ENCODE data around the gene ANXA6.

The ANXA6 gene

DNA sequence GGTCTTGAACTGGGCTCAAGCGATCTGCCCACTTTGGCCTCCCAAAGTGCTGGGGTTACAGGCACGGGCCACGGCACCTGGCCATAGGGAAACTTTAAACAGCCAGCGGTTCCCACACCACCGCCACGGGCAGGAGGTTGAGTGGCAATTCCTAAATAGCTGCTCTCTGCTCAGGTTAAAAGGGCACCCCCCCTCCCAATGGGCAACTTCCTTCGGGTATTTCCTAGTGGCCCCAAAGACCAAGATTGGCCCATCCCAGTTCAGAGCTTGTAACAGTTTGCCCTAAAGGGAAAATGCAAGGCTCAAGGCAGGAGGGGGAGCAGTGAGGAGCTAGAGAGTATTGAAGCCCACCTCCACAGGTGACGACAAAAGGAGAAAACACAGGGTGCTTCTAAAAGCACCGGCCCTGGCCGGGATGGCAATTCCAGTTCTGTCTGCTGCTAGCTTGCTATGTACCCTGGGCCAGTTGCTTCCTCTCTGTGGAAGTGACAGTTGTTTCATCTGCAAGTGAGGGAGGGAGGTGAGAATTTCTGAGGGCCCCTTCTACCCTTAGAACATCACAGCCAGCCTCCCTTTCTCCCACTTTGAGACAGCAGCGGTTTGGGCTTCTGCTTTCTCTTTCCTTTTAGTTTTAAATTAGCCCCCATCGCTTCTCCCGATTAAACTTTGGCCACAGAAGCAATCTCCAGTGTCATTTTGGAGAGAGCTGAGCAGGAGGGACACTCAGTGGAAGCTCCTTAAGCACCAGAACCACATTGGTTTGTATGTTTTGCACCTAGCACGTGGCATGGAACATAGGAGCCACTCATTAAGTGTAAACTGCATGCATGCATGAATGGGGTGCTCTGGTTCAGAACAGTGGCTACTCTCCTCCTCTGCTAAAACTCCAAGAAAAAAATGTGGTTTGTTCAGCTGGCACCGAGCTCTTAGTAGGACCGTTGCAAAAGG lies 59.5 kb downstream of the ANXA6 start:
- DNase-seq: no peak

DNA sequence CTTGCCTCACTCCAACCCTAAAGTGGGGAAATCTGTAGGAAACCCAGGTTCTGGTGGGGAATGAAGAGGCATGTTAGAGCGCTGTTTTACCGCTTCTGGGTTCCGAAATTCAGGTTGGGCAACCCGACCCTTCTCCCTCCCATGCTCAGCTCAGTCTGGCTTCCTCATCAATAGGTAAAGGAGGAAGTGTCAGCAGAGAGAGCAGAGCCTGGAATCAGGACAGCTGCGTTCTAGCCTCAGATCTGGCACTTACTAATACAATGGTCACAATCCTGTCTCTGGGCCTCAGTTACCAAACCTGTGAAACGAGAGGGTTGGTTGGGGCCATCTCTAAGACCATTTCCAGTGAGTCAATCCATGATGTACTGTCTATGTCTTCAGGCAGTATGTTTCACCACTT lies 60.5 kb downstream of the ANXA6 start:
- no peak for DNase-seq

DNA sequence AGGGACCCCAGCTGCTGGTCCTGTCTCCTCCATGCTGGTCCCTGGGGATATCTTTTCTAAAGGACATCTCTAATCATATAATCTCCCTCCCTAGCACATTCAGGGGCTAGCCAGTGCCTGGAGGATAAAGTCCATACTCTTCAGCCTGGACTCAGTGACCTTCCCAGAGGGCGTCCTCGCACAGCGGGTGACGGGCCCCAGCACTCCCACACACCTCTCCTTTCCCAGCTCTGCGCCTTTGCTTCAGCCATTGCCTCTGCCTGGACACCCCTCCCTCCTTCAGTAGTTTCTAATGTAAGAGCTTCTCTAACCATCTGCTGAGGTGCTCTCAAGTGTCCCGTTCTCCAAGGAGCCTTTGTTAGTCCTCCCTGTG lies 61.6 kb downstream of the ANXA6 start:
- DNase-seq: no peak

DNA sequence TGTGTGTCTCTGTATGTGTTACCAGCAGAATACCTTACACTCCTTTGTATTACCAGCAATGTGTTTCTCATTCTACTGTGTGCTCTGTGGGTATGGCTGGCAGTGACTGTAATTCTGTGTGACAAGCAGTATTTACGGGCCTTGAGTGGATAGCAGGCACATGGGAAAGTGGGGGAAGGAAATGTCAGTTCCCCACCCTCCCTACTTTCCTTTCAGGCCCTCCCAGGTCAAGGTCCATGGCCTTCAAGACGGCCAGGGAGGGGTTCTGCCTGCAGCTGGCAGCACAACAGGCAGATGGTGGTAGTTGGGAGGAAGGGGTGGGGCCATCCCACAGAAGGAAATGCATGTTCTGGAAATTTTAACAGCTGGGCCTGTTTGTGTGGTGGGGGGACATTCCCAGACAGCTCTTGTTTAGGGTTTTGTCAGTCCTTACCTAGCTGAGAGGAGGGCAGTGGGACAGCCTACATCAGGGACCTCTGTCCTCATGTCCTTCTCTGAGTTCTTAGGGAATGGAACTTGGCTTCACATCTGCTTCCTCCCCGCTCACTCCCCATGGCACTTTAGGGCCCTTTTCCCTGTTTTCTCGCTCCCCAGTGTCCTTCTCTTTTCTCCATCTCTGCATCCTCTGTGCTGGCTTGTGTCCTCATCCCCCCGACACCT lies 62.1 kb downstream of the ANXA6 start:
- DNase-seq: no peak

DNA sequence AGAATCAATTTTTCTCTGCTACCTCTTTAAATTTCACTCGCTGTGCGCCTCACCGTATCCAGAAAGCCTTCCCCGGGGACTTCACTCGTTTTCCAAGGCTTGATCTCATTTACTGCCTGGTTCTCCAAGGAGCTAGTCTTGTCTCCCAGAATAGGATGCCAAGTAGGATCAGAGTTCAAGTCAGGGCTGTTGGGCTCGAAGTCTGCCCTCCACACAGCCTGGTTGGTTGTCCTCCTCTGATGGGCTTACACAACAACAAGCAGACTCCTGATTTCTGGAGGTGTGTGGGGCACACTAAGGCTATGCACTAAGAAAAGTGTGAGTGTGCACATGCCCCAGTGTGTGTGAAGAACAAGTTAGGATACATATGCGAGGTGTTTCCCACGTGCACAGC lies 62.7 kb downstream of the ANXA6 start:
- DNase-seq: no peak

DNA sequence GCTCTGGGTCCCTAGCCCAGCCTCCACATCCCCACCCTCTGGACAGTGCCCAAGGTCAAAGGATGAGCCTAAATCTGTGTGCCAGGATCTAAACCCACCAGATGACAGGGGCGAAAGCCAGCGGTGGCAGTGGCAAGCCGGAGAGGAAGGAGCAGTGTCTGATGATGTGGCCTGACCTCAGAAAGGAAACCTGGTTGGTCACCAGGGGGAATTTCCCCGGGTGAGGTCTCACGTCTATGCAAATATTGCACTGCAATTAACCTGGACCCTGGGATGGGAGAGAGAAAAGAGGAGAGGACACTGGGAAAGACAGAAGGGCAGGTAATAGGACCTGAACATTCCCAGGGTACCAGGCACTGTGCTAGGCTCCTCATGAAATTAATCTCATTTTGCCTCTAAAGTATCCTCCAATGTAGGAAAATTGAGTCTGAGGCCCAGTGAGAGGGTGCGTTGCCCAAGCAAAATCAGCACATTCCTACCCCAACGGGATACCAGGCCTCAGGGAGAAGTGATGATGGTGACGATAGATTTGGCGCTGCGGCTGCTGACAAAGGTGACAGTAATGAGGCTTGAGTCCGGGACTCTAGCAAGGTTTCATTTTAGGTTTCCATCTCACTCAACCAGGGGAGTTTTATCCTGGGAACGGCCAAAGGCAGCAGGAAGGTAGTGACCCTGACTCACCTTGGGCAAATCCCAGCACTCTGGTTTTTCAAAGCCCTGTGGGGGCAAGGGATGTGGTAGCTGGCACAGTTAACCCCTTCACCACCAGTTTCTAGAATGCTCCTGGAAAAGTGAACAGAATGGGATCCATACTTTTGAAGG lies 63.3 kb downstream of the ANXA6 start:
- no peak for DNase-seq

DNA sequence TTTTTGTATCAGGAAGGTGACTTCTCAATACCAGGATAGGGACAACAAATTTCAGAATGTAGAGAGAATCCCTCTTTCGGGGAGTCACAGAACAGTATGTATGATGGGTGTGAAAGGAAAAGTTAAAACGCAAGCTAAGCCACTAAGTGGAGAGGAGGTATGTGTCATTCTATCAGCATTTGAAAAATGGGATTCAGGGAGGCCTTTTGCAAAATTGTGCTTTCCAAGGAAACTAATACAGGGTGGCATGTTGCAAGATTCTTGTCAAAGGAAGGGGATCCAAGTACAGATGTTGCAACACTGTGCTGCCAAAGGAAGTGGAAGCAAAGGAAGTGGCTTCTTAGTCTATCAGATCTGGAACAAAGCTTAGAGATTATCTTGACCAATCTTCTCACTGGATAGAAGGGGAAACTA lies 64.1 kb downstream of the ANXA6 start:
- no peak for DNase-seq

DNA sequence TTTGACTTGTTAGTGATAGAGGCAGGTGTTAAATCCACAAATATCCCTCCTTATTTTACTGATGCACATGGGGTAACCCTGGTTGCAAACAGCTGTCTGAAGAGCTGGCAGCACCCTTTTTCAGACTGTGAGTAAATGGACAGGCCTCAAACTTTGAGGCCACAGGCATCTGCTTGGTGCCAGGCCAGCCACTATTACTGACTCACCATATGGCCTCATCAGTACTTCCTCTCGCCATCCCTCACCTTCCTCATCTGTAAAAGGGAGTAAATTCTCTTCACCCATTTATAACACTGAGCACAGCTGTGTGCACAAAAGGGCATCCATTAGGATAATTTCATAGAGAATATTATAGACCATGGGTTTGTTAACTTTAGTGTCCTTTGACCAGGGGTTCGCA lies 64.8 kb downstream of the ANXA6 start:
- no peak for DNase-seq

DNA sequence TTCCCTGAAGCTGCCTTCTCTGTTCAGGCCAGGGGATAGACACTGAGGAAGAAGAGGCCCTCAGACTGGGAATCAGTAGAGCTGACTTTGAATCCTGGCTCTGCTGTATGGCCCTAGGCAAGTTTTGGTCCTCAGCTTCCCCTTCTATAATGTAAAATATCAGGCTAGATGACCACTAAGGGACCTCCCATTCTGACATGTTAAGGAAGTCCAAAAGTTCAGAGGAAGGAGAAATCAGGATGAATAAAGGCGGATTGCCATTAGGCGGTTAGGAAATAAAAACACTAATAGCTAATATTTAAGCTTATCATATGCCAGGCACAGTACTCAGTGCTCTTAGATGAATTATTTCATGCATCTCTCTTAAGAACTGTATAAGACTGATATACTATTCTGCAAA lies 67.9 kb downstream of the ANXA6 start:
- DNase-seq: no peak

DNA sequence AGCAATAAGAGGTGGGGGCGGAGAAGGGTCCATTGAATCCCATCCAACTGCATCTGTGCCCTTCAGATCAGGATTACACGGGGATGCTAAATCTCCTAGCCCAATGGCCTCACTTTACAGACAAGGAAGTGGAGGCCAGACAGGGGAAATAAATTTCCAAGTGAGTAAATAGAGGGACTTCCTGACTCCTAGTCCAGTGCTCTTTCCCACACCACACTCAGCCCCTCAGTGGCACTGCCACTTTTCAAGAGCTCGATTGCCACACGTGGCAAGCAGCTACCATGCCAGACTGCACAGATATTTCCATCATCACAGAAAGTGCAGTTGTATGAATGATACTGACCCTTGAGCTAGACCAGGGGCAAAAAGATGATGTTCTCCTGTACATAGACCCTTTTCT lies 68.6 kb downstream of the ANXA6 start:
- DNase-seq: no peak

DNA sequence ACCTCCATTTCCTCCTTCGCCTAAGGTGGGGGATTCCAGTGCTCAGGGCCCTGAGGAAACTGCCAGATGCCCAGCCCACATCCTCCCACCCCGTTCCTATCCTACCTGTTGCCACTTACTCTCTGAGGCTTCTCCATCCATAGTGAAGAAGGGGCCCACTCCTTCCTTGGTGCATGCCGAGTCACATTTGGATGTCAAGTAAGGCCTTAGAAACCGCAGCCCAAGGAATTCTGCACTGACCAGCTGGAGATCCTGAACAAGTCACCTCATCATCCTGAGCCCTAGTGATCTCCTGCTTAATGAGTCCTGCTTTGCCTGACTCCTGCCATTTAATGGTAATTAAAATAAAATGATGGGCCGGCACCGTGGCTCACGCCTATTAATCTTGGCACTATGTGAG lies 70.1 kb downstream of the ANXA6 start:
- no peak for DNase-seq

DNA sequence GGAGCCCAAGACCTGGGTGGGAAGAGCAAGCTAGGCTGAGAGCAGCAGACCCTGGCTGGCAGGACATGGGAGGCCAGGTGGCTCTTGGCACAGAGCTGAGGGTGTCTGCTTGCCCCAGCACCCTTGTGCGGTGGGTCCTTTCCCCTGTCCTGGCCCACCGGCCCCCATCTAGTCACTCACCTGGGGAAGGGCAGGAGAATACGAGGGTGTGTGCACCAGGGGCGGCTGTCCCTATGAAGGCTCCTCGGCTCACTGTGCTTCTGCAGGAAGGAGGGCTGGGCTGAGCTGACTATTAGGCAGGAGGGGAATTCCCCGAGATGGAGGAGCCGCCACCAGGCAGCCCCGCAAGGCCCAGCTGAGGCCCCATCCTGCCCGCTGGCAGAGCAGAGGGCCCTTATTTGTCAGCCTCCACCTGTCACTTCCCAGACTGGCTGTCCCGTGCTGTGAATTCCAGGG lies 70.6 kb downstream of the ANXA6 start:
- no peak for DNase-seq

DNA sequence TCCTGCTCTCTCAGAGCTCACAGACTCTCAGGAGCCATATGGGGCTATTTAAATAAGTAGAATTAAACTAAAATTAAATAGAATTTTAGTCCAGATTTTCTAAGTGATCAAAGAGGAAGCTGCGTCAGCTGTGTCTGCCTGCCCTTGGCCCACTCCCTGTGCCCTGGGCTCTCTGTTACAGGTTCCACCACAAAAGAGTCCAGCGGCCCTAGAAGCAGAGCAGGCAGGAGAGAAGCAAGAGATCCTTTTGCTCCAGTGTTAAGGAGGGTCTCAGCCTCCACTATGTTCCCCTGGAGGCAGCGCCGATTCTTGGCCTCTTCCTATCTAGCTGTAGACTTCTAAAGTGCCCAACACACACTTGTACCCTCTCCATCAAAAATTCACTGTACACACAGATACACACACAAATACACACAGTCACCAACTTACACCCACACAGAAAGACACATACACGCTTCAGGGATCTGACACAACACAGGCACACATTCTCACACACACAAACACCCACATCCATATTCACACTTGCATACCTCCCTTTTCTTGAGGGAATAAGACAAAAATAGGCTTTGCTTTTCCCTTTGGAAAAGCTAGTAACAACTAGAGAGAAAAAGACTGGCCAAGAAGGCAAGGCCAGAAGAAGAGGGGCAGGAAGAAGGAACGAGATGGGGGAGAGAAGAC lies 71.2 kb downstream of the ANXA6 start:
- DNase-seq: no peak

DNA sequence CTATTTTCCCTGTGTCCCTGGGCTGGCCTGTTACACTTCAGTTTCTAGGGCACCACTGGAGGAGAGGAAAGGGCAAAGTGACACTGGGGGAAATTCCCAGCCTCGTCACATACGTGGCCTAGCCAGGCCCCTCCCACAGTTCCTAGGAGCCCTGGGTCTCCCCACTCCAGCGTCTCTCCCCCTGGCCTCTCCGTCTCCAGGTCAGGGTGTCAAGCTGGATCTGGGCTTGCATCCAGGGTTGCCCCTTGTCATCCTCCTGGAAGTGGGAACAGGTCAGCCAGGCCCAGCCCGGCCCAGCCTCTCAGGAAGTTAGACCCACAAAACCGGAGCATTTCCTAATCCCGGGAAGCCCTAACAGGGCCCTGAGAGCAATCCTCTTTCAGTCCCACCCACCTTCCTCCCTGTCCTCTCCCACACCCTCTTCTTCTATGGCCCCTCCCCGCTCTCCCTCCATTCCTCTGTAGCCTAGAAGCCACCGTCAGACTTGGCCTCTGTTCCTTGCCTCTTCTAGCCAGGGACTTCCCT lies 72.0 kb downstream of the ANXA6 start:
- DNase-seq: no peak

DNA sequence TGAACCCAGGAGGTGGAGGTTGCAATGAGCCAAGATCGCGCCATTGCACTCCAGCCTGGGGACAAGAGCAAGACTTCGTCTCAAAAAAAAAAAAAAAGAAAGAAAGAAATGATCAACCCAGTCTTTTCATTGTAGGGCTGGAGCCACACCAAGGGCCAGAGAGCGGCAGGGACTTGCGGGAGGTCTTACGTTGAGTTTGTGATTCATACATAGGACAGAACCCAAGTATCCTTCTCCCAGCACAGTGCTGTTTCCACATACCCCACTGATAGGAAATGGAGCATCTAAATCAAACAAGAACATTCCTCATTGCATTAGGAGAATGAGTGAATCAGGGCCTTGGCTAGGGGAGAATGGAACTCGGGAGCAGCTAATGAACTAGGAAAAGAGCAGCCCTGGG lies 73.2 kb downstream of the ANXA6 start:
- no peak for DNase-seq

DNA sequence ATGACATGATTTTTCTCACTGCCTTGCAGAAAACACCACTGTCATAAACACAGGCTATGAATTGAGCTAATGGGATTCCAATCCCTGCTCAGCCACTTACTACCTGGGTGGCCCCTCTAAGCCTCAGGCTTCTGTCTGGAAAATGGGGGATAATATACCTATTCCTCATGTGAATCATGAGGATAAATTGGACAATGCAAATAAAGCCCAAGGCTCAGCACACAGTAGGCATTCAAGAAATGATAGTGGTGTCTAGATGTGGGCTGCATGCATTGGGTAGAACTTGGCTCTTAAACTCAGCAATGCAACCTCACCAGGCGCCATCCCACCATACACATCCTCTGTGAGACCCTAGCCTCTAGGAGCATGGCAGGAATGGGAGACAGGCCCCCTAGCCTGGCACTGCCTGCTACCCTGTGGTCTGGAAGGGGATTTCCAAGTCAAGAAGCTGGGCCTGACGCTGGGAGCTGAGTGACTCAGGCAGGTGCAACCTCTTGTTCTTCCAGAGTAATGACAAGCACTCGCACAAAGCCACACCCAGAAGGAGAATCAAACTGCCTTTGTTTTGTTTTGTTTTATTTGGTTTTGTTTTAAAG lies 74.4 kb downstream of the ANXA6 start:
- DNase-seq: peak in 1 of 3 experiments; percentile 59

DNA sequence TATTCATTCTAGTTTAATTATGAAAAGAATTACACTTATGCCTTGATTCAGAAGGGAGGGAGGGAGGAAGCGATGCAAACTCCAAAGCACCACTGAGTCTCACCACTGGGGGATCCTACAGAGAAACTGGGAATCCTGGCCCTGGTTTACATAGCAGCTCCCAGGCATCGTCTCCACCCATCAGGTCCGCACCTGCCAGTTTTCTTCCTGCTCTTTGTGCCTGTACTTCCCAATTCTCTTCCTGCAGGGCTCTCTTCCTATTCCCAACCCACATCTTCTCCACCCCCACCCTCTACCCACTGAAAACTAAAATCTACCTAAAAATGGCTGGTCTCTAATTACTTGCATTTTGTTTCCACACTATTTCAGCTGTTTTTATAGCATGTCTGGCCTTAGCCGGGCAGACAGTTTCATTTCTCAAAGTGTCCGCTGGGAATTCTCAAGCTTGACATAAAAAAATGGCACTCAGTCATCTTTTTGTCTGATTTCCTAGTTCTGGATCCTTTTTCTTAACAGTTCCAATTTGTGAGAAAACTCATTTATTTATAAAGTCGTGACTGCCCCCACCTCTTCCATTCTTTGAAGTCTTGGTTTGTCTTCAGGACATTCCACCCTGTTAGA lies 75.2 kb downstream of the ANXA6 start:
- peak in 2 of 3 experiments; percentile 22 to 25 for DNase-seq

DNA sequence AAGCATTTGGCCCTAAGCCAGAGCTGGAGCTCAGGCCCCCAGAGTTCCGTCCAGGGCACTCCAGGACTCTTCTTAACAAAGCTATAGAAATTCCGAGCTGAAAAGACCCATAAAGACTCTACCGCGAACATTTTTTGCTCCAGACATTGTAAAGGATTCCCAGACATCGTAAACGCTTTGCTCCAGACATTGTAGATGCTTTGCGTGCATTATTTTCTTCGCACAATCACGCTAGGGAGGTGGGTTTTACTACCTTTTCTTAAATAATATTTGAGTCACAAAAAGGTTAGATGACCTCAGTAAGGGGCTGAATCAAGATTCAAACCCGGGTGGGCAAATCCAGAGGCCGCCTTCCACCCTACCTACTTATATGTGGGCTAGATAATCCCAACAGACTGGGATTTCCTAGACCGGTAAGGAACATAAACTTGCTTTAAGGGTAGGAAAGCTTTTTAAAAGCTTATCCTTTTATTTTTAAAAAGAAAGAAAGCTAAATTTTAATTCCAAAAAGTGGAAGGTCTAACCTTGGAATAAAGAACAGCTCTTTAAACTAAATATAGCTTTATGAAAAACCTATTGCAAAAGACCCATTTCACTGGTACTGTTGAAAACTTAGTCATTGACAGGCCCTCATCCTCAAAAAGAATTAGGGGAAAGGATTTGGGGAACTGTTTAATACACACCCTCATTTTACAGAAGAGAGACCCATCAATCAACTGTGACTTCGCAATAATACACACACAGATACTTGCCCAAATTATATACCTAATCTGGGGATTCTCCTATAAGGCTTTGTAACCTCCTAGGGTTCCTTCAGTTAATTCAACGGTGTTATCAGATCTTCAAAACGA lies 75.9 kb downstream of the ANXA6 start:
- DNase-seq: peak in 1 of 3 experiments; percentile 42

DNA sequence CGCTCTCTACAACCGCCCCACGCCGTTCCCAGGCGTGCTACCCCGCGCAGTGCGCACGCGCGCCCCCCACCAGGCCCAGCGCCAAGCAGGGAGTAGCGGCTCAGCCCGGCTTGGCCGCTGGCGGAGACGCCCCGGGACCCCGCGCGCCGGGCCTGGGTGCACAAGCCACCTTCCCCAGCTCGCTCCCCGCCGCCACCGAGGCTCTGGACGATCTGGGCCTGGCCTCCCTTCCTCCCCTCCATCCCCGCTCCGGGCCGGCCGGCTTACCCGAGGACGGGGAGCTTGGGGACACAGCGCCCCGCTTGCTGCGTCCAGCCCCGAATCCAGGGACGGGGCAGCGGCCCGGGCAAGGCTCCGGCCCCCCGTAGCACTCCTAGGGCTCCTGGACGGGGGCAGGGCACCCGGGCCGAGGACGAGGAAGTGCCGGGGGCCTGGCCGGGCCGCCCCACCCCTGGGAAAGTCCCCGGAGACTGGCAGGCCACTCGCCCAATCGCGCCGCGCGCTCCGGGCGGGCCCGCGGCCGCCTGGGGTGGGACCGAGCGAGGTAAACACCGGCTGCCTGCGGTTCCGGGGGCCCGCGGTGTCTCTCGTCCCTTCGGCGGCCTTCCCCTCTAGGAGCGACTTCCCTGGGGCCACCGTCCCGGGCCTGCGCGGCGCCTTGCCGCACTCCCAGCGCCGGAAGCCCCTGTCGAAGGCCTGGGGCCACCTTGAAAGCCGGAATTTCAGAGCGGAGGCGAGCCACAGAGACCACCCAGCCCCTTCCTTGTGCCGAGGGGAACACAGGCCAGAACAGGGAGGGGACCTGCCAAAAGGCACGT lies 76.8 kb downstream of the ANXA6 start, which contains the start of gene TNIP1:
TSS of gene TNIP1 (minus strand) at position 422 of the 818 bp plus-strand sequence. CDS start 15,939 bp downstream, outside the sequence.
- DNase-seq: peak; percentile 77 to 88 (median 83)
